Midbrain (tissue), 1 donor: ENCODE measurements around the gene TBC1D14.
A peak's percentile ranks its signal among the peaks of the same experiment; 100 is the strongest.

Experiments
- DNase-seq: peaks from one replicate; lab custom pipeline; 2025; lab: John Stamatoyannopoulos, UW

The TBC1D14 gene

GRCh38 chr4:7021930-7022664, 112.5 kb downstream of the TBC1D14 start:
- DNase-seq, result no peak

GRCh38 chr4:7023486-7023885, 113.9 kb downstream of the TBC1D14 start:
- DNase-seq, result no peak

DNA sequence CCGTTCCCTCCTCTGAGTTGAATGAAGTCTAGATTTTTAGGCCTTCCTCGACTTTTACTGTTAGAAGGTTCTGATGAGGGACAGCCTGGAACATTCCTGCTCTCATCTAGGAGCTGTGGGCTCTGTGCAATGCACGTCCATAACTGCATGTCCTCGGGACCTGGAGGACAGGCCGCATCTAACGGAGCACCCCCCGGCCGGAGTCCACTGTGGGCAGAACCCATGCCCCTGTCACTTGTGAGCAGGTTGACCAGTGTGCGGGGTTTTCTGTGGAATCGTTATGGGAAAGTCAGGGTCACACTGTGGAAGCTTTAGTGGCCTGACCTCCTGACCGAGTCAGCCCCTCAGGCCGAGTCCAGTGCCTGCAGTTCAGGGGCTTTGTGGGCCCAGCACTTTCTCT, 114.3 kb downstream of the TBC1D14 start:
- no peak for DNase-seq

DNA sequence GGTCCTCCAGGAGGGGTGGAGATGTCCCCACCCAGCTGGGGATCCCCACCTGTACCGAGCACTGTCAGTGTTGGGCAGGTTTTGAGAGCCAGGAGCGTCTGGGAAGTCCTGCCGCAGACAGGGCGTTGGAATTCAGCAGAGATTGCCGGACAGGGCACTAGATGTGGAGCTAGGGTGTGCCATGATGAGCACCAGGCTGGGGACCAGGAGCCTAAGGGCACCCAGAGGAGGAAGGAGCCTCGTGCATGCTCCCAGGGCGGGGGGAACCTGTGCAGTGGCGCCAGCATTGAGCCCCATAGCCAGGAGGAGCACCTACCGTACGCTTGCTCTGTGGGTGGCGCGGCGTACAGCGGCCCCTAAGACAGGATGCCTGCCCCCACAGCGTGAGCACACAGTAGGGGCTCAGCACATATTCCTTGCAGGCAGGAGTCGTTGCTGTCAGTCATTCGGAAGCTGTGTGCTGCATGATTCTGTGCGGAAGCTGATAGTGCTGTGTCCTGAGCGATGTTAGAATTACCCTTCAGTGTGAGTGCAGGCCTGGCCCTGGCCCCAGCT, 114.8 kb downstream of the TBC1D14 start:
- no peak for DNase-seq

DNA sequence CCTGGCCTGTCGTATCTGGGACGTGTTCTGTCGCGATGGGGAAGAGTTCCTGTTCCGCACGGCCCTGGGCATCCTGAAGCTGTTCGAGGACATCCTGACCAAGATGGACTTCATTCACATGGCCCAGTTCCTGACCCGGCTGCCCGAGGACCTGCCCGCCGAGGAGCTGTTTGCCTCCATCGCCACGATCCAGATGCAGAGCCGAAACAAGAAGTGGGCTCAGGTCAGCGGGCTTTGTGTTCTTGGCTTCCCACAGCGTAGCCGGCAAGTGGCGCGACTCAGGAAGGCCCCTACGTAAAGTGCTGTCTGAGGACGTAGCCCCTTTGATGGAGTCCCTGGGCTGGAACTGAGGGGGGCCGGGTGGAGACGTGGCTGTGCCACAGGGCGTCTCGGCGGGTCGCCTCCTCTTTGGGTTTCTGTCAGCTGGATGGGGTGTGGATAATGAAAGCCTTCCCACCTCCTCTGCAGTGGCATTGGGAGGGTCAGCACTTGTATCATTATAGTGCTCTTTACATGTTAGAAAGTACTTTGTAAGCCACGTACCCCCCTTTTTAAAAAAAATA, 115.5 kb downstream of the TBC1D14 start:
- DNase-seq, result no peak

- no peak for DNase-seq
These were observed 116.5 kb downstream of the TBC1D14 start for GRCh38 chr4:7026107-7026506.

- no peak for DNase-seq
These were observed 117.7 kb downstream of the TBC1D14 start for GRCh38 chr4:7027284-7027683.

GRCh38 chr4:7027913-7028312, 118.3 kb downstream of the TBC1D14 start:
- DNase-seq, result no peak

DNA sequence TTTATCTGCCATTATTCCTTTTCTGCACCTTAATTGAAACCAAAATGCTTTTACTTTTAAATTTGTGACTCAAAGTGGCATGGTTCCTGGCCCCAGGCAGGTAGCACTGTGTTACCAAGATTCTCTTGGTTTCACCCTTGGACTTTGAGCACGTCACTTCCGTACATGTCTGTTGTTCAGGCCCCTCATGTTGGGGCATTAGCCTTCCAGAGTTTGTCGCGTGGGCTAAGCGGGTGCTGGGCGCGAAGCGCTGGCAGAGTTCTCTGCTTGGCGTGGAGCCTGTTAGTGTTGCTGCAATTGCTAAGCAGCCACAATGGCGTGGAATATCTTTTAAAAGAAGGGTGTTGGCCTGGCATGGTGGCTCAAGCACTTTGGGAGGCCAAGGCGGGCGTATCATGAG, 119.6 kb downstream of the TBC1D14 start:
- peak; percentile 47 for DNase-seq

GRCh38 chr4:7029921-7030320, 120.3 kb downstream of the TBC1D14 start:
- no peak for DNase-seq

- DNase-seq, result no peak
These were observed 121.2 kb downstream of the TBC1D14 start for GRCh38 chr4:7030856-7031255.

GRCh38 chr4:7031558-7032449, 122.2 kb downstream of the TBC1D14 start:
- DNase-seq, result no peak

GRCh38 chr4:7032596-7032995, 123.0 kb downstream of the TBC1D14 start:
- no peak for DNase-seq

DNA sequence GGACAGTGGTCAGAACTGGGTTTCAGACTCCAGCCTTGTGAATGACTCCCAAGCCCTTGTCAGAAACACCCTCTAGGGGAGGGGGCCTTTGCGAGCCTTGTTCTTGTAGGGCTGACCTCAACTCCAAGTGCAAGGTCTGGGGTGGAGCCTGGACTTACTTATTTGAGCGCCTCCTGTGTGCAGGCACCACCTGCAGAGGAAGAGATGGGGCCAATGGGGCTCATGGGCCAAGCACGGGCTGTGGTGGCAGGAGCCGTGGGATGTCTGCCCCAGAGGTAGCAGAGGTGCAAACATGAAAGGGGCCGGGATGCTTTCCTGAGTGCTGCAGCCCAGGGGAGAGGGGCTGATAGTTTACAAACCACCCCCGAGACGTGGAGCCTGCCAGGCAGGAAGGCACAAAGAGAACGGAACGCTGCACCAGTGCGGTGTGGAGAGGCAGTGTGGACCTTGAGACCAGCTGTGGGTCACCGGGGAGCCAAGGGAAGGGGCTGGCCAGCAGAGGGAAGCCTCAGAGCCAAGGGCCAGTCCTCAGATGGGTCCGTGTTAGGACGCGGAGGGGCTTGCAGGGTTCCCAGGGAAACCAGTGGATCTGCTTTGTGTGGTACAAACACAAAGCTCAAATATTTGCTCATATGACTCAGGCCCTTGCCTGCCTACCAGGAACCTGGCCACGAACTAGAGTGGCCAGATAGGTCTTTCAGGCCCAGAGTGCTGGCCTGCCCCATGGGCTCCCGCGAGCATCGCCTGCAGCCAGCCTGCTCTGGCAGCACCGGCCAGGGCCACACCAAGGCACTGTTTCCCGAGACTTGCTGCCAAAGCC, 124.8 kb downstream of the TBC1D14 start:
- no peak for DNase-seq

- DNase-seq, result no peak
These were observed 127.8 kb downstream of the TBC1D14 start for GRCh38 chr4:7037425-7037824.

GRCh38 chr4:7040765-7041164, 131.1 kb downstream of the TBC1D14 start:
- DNase-seq, result no peak

DNA sequence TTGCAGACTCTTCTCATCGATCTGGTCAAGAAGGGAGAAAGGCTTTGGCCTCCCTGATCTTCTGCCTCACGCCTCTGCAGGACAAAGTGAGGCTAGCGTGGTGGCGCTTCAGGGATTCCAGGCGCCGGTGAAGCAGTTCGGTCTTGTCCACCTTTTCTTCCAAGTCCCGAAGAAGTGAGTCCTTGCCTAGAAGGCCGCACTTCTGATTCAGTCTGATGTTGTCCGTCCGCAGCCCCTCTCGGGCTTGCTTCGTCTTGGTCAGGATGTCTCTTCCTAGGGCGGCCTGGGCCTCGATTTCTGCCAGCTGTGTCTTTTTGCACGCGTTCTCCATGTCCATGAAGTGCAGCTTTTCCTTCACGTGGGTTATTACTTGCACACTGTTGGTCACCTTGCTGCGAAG, 131.6 kb downstream of the TBC1D14 start:
- DNase-seq, result no peak

DNA sequence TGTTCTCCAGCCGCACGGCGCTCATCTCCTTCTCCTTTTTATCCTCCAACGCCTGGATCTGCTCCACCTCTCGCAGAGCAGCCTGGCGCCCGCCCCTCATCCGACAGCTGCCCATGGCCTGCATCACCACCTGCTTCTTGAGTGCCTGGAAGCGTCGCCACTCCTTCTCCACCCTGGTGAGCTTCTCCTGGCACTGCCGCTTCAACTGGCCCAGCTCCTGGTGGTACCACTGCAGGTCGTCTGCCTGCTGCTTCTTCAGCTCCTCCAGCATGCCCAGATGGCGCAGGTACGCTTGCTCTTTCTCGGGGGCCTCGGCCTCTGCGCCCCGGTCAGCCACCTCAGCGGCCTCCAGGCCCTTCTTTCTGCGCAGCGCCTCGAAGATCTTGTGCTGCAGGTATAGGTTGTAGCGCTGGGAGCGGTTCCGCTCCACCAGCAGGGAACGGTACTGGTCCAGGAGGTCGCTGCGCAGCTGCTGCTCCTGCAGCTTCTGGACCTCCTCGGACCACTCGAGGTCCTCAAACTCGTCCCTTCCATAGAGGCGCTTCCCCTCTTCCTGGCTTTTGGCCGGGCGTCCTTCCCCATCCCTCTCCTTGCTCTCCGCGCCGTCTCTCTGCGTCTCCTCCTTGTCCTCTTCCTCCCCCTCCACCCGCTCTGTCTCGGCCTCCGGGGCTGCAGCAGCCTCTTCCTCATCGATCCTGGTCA, 132.3 kb downstream of the TBC1D14 start:
- no peak for DNase-seq

GRCh38 chr4:7042503-7043283, 133.1 kb downstream of the TBC1D14 start:
- DNase-seq, result peak; percentile 97
